Sigmoid colon (tissue), 7 donors: ENCODE measurements around the gene SMIM35. TPM values are rescaled to one million over a fixed set of nuclear protein-coding genes. Genes with fewer than 3 reads are reported as not detected.

ENCODE experiments used
- DNase-seq: peaks from one replicate; pipeline ENCODE4 v3.0.0-alpha.2; 2019
- H3K27ac ChIP-seq, 4 donors: fragments of 200-600 bp; sonication (generic); one replicate each; pipeline ENCODE4 v1.5.1; 2016 to 2019; ENCODE audit warnings: mild to moderate bottlenecking in 1 of 4
- H3K27me3 ChIP-seq, 3 donors: fragments of 200-600 bp; sonication (generic); one replicate each; pipeline ENCODE4 v1.5.1; 2019; ENCODE audit warnings: mild to moderate bottlenecking in 1 of 3
- H3K36me3 ChIP-seq, 4 donors: fragments of 200-600 bp; sonication (generic); one replicate each; pipeline ENCODE4 v1.5.1; 2016 to 2019
- H3K4me1 ChIP-seq, 4 donors: fragments of 200-600 bp; sonication (generic); one replicate each; pipeline ENCODE4 v1.5.1; 2017 to 2019
- H3K4me3 ChIP-seq, 4 donors: fragments of 200-600 bp; sonication (generic); one replicate each; pipeline ENCODE4 v1.5.1; 2017 to 2019; ENCODE audit warnings: mild to moderate bottlenecking in 2 of 4, moderate library complexity in 1 of 4
- H3K9me3 ChIP-seq, 4 donors: fragments of 200-600 bp in 3 of 4; sonication (generic) in 3 of 4; one replicate each; pipeline versions ENCODE4 v1.5.1 to v1.6.1; 2013 to 2019
- CTCF ChIP-seq, 4 experiments: fragments of 450-650 bp in 3 of 4; fragments of 200-600 bp in 1 of 4; IDR thresholded peaks; one replicate each; pipeline ENCODE4 v1.5.1; 2016 to 2019; ENCODE audit warnings: antibody characterized with exemption in 4 of 4, mild to moderate bottlenecking in 3 of 4, moderate library complexity in 2 of 4
- EP300 ChIP-seq, 4 donors: sonication (generic); formaldehyde crosslinking; IDR thresholded peaks; one replicate each; pipeline ENCODE4 v1.6.1; 2017; ENCODE audit warnings: antibody characterized with exemption in 4 of 4
- POLR2A ChIP-seq, 2 donors: fragments of 450-650 bp; IDR thresholded peaks; one replicate each; pipeline ENCODE4 v1.6.1; 2016; ENCODE audit warnings: antibody characterized with exemption in 2 of 2, mild to moderate bottlenecking in 2 of 2, moderate library complexity in 2 of 2
- POLR2AphosphoS5 ChIP-seq, 4 donors: sonication (generic); formaldehyde crosslinking; IDR thresholded peaks; one replicate each; pipeline ENCODE4 v1.6.1; 2017; ENCODE audit warnings: antibody characterized with exemption in 4 of 4
- WGBS, 2 donors: extraction: QIAGEN DNeasy Blood & Tissue Kit; methylation state at CpG; one replicate each; pipeline ENCODE4 v1.1.7; 2013; 5-methylcytosine and 5-hydroxymethylcytosine counted together
- intact Hi-C: fragments of 100-400 bp; cut with DNase I; formaldehyde crosslinking; loops from one replicate; pipeline ENCODE4 v1.15.1; 2023
- polyA plus RNA-seq, 3 donors: library from polyadenylated mRNA; stranded (reverse); fragments of 200-250 nt; gene quantifications; one replicate each; pipeline ENCODE4 v1.2.3, GENCODE V29; 2013
- total RNA-seq, 4 donors: library from RNA; depleted of rRNA; stranded (reverse); fragments of >200 nt; gene quantifications; one replicate each; pipeline ENCODE4 v1.1.0, GENCODE V29; 2016
- donor health status: healthy with polysubstance abuse.
- donor health status: Bipolar disorder and iron deficiency.
- donor health status: healthy.

SMIM35 gene
- total and polyA plus RNA-seq, 7 donors = 0.28 TPM; not detected in 6

GRCh38 chr11:118087931-118088330 is 1.2 kb upstream of the SMIM35 start:
- Histone ChIP-seq H3K4me1 (peaks cover 0 to 15% (median 12%) of the 10 kb centered on the region in 4 donors), H3K9me3 (peaks cover 0 to 7% (median 0%) of the 10 kb centered on the region in 4 donors), H3K4me3 (no peak overlapping the region), H3K27me3 (peaks cover 0 to 10% (median 0%) of the 10 kb centered on the region in 3 donors), H3K36me3 (no peaks in the 10 kb centered on the region), H3K27ac (no peak overlapping the region)
- WGBS, 2 donors = 90 to 93% methylated on average over 6 of the region's 6 CpGs
- DNase-seq = no peak
- intact Hi-C loops = loop anchor here (10.0 kb wide), 1 partner anchor 613 kb away; no protein-coding TSS in a partner anchor
- TF ChIP-seq EP300 (IDR thresholded peaks at IDR 0.05) (no peak), POLR2AphosphoS5 (IDR thresholded peaks at IDR 0.05) (no peak), POLR2A (IDR thresholded peaks at IDR 0.05) (no peak), CTCF (IDR thresholded peaks at IDR 0.05) (no peak)

- no peak overlapping the region for H3K4me3 ChIP-seq
- DNase-seq = no peak
- intact Hi-C loops = loop anchor here (10.0 kb wide), 1 partner anchor 610 kb away; no protein-coding TSS in a partner anchor
- TF ChIP-seq CTCF (IDR thresholded peaks at IDR 0.05) (no peak), POLR2AphosphoS5 (IDR thresholded peaks at IDR 0.05) (no peak)
- peaks cover 0 to 7% (median 0%) of the 10 kb centered on the region in 4 donors for H3K9me3 ChIP-seq
- peak overlapping the region in 2 of 4 donors; percentile 37 to 63 for H3K27ac ChIP-seq
- no peaks in the 10 kb centered on the region for H3K36me3 ChIP-seq
- H3K27me3 ChIP-seq = no peaks in the 10 kb centered on the region
- peaks cover 0 to 15% (median 12%) of the 10 kb centered on the region in 4 donors for H3K4me1 ChIP-seq
These were observed 2.1 kb downstream of the SMIM35 start for GRCh38 chr11:118084656-118085055.

GRCh38 chr11:118084247-118084646 is 2.5 kb downstream of the SMIM35 start:
- H3K27me3 ChIP-seq = no peaks in the 10 kb centered on the region
- TF ChIP-seq POLR2AphosphoS5 (IDR thresholded peaks at IDR 0.05) = peak in 1 of 4 donors; percentile 25
- no peak for TF ChIP-seq EP300 (IDR thresholded peaks at IDR 0.05)
- H3K9me3 ChIP-seq = peaks cover 0 to 7% (median 0%) of the 10 kb centered on the region in 4 donors
- no peaks in the 10 kb centered on the region for H3K36me3 ChIP-seq
- H3K4me1 ChIP-seq = peaks cover 0 to 15% (median 12%) of the 10 kb centered on the region in 4 donors
- no peak overlapping the region for H3K4me3 ChIP-seq
- peak overlapping the region in 2 of 4 donors; percentile 37 to 63 for H3K27ac ChIP-seq
- WGBS, 2 donors = 5 to 18% methylated on average over 4 of the region's 4 CpGs
- no peak for DNase-seq
- intact Hi-C loops = loop anchor here (10.0 kb wide), 1 partner anchor 609 kb away; no protein-coding TSS in a partner anchor

GRCh38 chr11:118082880-118083552 is 3.7 kb downstream of the SMIM35 start:
- Histone ChIP-seq H3K4me3 (no peak overlapping the region), H3K9me3 (peaks cover 0 to 7% (median 0%) of the 10 kb centered on the region in 4 donors), H3K27me3 (no peaks in the 10 kb centered on the region), H3K36me3 (no peaks in the 10 kb centered on the region), H3K27ac (no peak overlapping the region), H3K4me1 (peaks cover 0 to 15% (median 12%) of the 10 kb centered on the region in 4 donors)
- WGBS, 2 donors = 63 to 69% methylated on average over 21 of the region's 21 CpGs
- no peak for TF ChIP-seq POLR2A (IDR thresholded peaks at IDR 0.05)
- no peak for TF ChIP-seq CTCF (IDR thresholded peaks at IDR 0.05)
- TF ChIP-seq POLR2AphosphoS5 (IDR thresholded peaks at IDR 0.05) = no peak
- TF ChIP-seq EP300 (IDR thresholded peaks at IDR 0.05) = no peak
- DNase-seq = no peak
- intact Hi-C loops = loop anchor here (10.0 kb wide), 1 partner anchor 608 kb away; no protein-coding TSS in a partner anchor

GRCh38 chr11:118081241-118081958 is 5.4 kb downstream of the SMIM35 start:
- no peaks in the 10 kb centered on the region for H3K27me3 ChIP-seq
- no peak overlapping the region for H3K27ac ChIP-seq
- TF ChIP-seq CTCF (IDR thresholded peaks at IDR 0.05) = no peak
- H3K4me1 ChIP-seq = peaks cover 0 to 15% (median 12%) of the 10 kb centered on the region in 4 donors
- no peaks in the 10 kb centered on the region for H3K36me3 ChIP-seq
- no peak overlapping the region for H3K4me3 ChIP-seq
- WGBS, 2 donors = 85 to 89% methylated on average over 18 of the region's 18 CpGs
- DNase-seq = no peak
- no peaks in the 10 kb centered on the region for H3K9me3 ChIP-seq
- intact Hi-C loops = loop anchor here (10.0 kb wide), 1 partner anchor 607 kb away; no protein-coding TSS in a partner anchor
